PC-3 (cell line): Measurements from ENCODE around the gene TCEA3. TPM values are rescaled to one million over a fixed set of nuclear protein-coding genes. Genes with fewer than 3 reads are reported as not detected.
A peak's percentile ranks its signal among the peaks of the same experiment; 100 is the strongest.

Source experiments
- ATAC-seq: fragments of 200-7000 bp; cut with Tn5 transposase; 2 replicates; pipeline ENCODE4 v1.9.1; 2020; ENCODE audit warnings: mild to moderate bottlenecking, moderate library complexity
- BruUV-seq: library from RNA; stranded (reverse); fragments of 400-500 nt; replicated peaks from 2 replicates; lab custom pipeline; 2021; lab: Mats Ljungman, UMichigan
- CTCF ChIA-PET: fragments of 300-600 bp; sonication (Branson Sonifier 250); formaldehyde crosslinking; loops from one replicate; lab custom pipeline; 2022; ENCODE audit warnings: antibody characterized with exemption; lab: Charles Lee
- POLR2A ChIA-PET: fragments of 300-600 bp; sonication (Branson Sonifier 250); formaldehyde crosslinking; loops from one replicate; lab custom pipeline; 2022; ENCODE audit warnings: antibody characterized with exemption; ENCODE audit not compliant: unreplicated experiment; lab: Charles Lee
- DNase-seq: peaks from one replicate; pipeline ENCODE4 v3.0.0-alpha.2; 2015
- H2AFZ ChIP-seq: fragments of 300-600 bp; sonication (generic); 2 replicates; pipeline ENCODE4 v1.6.0; 2016; ENCODE audit warnings: antibody characterized with exemption, low read length
- H3F3A ChIP-seq: fragments of 300-600 bp; sonication (generic); one replicate; pipeline ENCODE4 v1.6.0; 2017; ENCODE audit warnings: antibody characterized with exemption, low read length, control low read depth, mild to moderate bottlenecking; ENCODE audit not compliant: unreplicated experiment
- H3K27ac ChIP-seq: fragments of 300-600 bp; sonication (generic); 2 replicates; pipeline ENCODE4 v1.5.1; 2016; ENCODE audit warnings: mild to moderate bottlenecking, low read length
- H3K27me3 ChIP-seq: fragments of 300-600 bp; sonication (generic); 2 replicates; pipeline ENCODE4 v1.6.1; 2016; ENCODE audit warnings: low read length, mixed read lengths
- H3K36me3 ChIP-seq: fragments of 300-600 bp; sonication (generic); 2 replicates; pipeline ENCODE4 v1.6.1; 2016; ENCODE audit warnings: low read depth, mixed run types, low read length, mixed read lengths
- H3K4me1 ChIP-seq: fragments of 300-600 bp; sonication (generic); 2 replicates; pipeline ENCODE4 v1.5.1; 2016; ENCODE audit warnings: low read length; ENCODE audit not compliant: insufficient read depth
- H3K4me2 ChIP-seq: fragments of 300-600 bp; sonication (generic); 2 replicates; pipeline ENCODE4 v1.6.0; 2016; ENCODE audit warnings: low read length
- H3K4me3 ChIP-seq: fragments of 300-600 bp; sonication (generic); 2 replicates; pipeline ENCODE4 v1.5.1; 2016; ENCODE audit warnings: mild to moderate bottlenecking, low read length, mixed read lengths
- H3K79me2 ChIP-seq: fragments of 300-600 bp; sonication (generic); 2 replicates; pipeline ENCODE4 v1.6.1; 2017; ENCODE audit warnings: low read length, mixed read lengths
- H3K9ac ChIP-seq: fragments of 300-600 bp; sonication (generic); 2 replicates; pipeline ENCODE4 v1.6.0; 2016; ENCODE audit warnings: mild to moderate bottlenecking, low read length
- H3K9me2 ChIP-seq: fragments of 300-600 bp; sonication (generic); replicated peaks from 2 replicates; pipeline ENCODE4 v1.6.1; 2016; ENCODE audit warnings: mixed run types, low read length, mixed read lengths
- H3K9me3 ChIP-seq: fragments of 300-600 bp; sonication (generic); 2 replicates; pipeline ENCODE4 v1.6.1; 2016; ENCODE audit warnings: low read length, mixed read lengths
- H4K20me1 ChIP-seq: fragments of 300-600 bp; sonication (generic); 2 replicates; pipeline ENCODE4 v1.6.1; 2016; ENCODE audit warnings: low read length, mixed read lengths
- EZH2 ChIP-seq: fragments of 300-600 bp; sonication (generic); IDR thresholded peaks from one replicate; pipeline ENCODE4 v1.6.1; 2017; ENCODE audit warnings: antibody characterized with exemption, mild to moderate bottlenecking, low read length; ENCODE audit not compliant: unreplicated experiment
- EZH2phosphoT487 ChIP-seq: fragments of 300-600 bp; sonication (generic); IDR thresholded peaks from 2 replicates; pipeline ENCODE4 v1.6.1; 2018; ENCODE audit warnings: mild to moderate bottlenecking, antibody characterized with exemption, low read length, borderline replicate concordance
- intact Hi-C: fragments of 100-400 bp; cut with micrococcal nuclease; formaldehyde crosslinking; loops from 2 replicates; pipeline ENCODE4 v1.9.0; 2023
- total RNA-seq: library from RNA; depleted of rRNA; stranded (reverse); fragments of >200 nt; gene quantifications from 2 replicates; pipeline ENCODE4 v1.2.3, GENCODE V29; 2014
- TF ChIP-seq, protein P1 (sequence below): fragments of 300-600 bp; sonication (generic); conservative IDR thresholded peaks from 2 replicates; pipeline ENCODE4 v1.5.1; 2017; ENCODE audit warnings: antibody characterized with exemption, low read depth, mild to moderate bottlenecking, low read length

Gene TCEA3
- total RNA-seq, 1 experiment from 2014 or later, result 23.6 TPM

DNA sequence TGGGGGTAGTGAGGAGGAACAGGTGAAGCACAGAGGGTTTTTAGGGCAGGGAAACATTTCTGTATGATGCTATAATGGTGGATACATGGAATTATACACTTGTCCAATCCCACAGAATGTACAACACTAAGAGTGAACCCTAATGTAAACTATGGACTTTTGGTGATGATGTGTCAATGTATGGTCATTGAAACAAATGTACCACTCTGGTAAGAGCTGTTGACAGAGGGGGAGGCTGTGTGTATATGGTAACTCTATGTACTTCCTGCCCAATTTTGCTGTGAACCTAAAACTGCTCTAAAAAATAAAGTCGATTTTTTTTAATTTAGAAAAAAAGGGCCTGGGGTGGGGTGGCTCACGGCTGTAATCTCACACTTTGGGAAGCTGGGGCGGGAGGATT lies 36.5 kb upstream of the TCEA3 start:
- no peaks in the 10 kb centered on the region for H3K9me2 ChIP-seq
- no peaks in the 10 kb centered on the region for H3F3A ChIP-seq
- no peaks in the 10 kb centered on the region for H3K27me3 ChIP-seq
- no peak overlapping the region for H3K4me3 ChIP-seq
- no peak overlapping the region for H2AFZ ChIP-seq
- DNase-seq, result no peak
- no peaks in the 10 kb centered on the region for H4K20me1 ChIP-seq
- H3K9ac ChIP-seq, result no peak overlapping the region
- peak overlapping the region; percentile 35 for H3K4me2 ChIP-seq
- ChIA-PET CTCF (no interaction called here), POLR2A (no interaction called here)
- TF ChIP-seq, protein P1, sequence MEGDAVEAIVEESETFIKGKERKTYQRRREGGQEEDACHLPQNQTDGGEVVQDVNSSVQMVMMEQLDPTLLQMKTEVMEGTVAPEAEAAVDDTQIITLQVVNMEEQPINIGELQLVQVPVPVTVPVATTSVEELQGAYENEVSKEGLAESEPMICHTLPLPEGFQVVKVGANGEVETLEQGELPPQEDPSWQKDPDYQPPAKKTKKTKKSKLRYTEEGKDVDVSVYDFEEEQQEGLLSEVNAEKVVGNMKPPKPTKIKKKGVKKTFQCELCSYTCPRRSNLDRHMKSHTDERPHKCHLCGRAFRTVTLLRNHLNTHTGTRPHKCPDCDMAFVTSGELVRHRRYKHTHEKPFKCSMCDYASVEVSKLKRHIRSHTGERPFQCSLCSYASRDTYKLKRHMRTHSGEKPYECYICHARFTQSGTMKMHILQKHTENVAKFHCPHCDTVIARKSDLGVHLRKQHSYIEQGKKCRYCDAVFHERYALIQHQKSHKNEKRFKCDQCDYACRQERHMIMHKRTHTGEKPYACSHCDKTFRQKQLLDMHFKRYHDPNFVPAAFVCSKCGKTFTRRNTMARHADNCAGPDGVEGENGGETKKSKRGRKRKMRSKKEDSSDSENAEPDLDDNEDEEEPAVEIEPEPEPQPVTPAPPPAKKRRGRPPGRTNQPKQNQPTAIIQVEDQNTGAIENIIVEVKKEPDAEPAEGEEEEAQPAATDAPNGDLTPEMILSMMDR, result no peak
- no peak for TF ChIP-seq EZH2
- TF ChIP-seq EZH2phosphoT487, result no peak
- H3K36me3 ChIP-seq, result no peaks in the 10 kb centered on the region
- intact Hi-C loops, result no loop called here
- no peak for ATAC-seq
- no peaks in the 10 kb centered on the region for H3K79me2 ChIP-seq
- peaks cover 22% of the 10 kb centered on the region for H3K4me1 ChIP-seq
- no TSS peak for BruUV-seq
- H3K9me3 ChIP-seq, result no peaks in the 10 kb centered on the region
- H3K27ac ChIP-seq, result no peak overlapping the region

DNA sequence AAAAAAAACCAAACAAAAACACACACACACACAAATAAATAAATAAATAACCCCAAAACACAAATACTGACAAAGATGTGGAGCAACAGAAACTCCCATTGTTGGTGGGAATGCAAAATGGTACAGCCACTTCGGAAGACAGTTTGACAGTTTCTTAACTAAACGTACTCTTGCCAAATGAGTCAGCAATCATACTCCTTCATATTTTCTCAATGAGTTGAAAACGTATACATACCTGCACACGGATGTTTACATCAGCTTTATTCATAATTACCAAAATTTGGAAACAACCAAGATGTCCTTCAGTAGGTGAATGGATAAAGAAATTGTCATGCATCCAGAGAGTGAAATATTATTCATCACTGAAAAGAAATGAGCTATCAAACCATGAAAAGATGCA lies 36.0 kb upstream of the TCEA3 start:
- H3K27me3 ChIP-seq, result no peaks in the 10 kb centered on the region
- H3K9me3 ChIP-seq, result no peaks in the 10 kb centered on the region
- no peak overlapping the region for H3K4me3 ChIP-seq
- ChIA-PET POLR2A (no interaction called here), CTCF (interaction anchor here (0.5 kb wide), 1 partner anchor 79 kb away, joined by 3 read pairs; no protein-coding TSS in a partner anchor)
- H2AFZ ChIP-seq, result no peak overlapping the region
- H3K79me2 ChIP-seq, result no peaks in the 10 kb centered on the region
- H3K4me2 ChIP-seq, result peak overlapping the region; percentile 35
- intact Hi-C loops, result no loop called here
- H3K27ac ChIP-seq, result no peak overlapping the region
- H3K9me2 ChIP-seq, result no peaks in the 10 kb centered on the region
- no peaks in the 10 kb centered on the region for H3K36me3 ChIP-seq
- no peak for TF ChIP-seq EZH2phosphoT487
- TF ChIP-seq EZH2, result no peak
- TF ChIP-seq, protein P1, result no peak
- no TSS peak for BruUV-seq
- DNase-seq (peak; percentile 71), ATAC-seq (peak; percentile 23; the same call in 1 of the 2 replicates)
- H4K20me1 ChIP-seq, result no peaks in the 10 kb centered on the region
- no peaks in the 10 kb centered on the region for H3F3A ChIP-seq
- H3K9ac ChIP-seq, result no peak overlapping the region
- peaks cover 28% of the 10 kb centered on the region for H3K4me1 ChIP-seq

DNA sequence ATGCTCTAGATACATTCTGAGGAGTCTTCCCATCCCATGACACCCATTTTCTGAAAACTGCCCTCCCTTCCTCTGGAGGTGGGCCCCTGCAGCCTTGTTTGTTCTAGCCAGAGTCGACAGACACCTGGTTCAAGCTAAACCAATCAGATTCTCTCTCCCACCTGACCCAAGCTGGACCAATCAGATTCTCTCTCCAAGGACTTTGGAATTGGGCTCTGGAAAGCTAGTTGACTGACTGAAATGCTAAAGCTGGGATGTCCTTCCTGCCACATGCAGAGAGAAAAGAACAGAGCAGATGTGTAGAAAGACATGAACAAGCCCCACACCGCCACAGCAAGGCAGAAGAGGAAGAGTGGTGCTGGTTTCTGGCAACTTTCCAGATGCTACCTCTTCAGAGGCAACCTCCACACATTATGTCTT lies 34.8 kb upstream of the TCEA3 start:
- Histone ChIP-seq H3K27me3 (no peaks in the 10 kb centered on the region), H3K36me3 (no peaks in the 10 kb centered on the region), H3K79me2 (no peaks in the 10 kb centered on the region), H3K9me3 (no peaks in the 10 kb centered on the region), H3K4me1 (peaks cover 30% of the 10 kb centered on the region), H2AFZ (no peak overlapping the region), H3K27ac (no peak overlapping the region), H3K4me3 (no peak overlapping the region), H3K9ac (no peak overlapping the region), H3K9me2 (no peaks in the 10 kb centered on the region), H3F3A (no peaks in the 10 kb centered on the region), H3K4me2 (no peak overlapping the region), H4K20me1 (no peaks in the 10 kb centered on the region)
- TF ChIP-seq EZH2 (no peak), EZH2phosphoT487 (no peak)
- TF ChIP-seq, protein P1, result no peak
- no TSS peak for BruUV-seq
- intact Hi-C loops, result no loop called here
- DNase-seq (no peak), ATAC-seq (no peak)
- POLR2A ChIA-PET, result no interaction called here
- CTCF ChIA-PET, result no interaction called here
